D721Med (cell line): ENCODE measurements around the gene TNFRSF13B.
"Not testable (repeated sequence)": the region's sequence is repeated elsewhere in the genome, so short reads cannot be mapped to it uniquely, and the experiment has no call there.

ENCODE experiments used
- DNase-seq: peaks from one replicate; pipeline ENCODE4 v3.0.0; 2011; ENCODE audit warnings: low spot score; ENCODE audit not compliant: insufficient read length
- FAIRE-seq: peaks from 2 replicates; lab custom pipeline; 2011; peaks lifted over from hg19 to GRCh38; lab: Jason Lieb, UNC
- CTCF ChIP-seq: IDR thresholded peaks from 2 replicates; pipeline ENCODE4 v1.5.1; 2012; ENCODE audit warnings: mild to moderate bottlenecking, control low read depth; ENCODE audit not compliant: insufficient read depth; ENCODE audit errors: missing control alignments

The TNFRSF13B gene

DNA sequence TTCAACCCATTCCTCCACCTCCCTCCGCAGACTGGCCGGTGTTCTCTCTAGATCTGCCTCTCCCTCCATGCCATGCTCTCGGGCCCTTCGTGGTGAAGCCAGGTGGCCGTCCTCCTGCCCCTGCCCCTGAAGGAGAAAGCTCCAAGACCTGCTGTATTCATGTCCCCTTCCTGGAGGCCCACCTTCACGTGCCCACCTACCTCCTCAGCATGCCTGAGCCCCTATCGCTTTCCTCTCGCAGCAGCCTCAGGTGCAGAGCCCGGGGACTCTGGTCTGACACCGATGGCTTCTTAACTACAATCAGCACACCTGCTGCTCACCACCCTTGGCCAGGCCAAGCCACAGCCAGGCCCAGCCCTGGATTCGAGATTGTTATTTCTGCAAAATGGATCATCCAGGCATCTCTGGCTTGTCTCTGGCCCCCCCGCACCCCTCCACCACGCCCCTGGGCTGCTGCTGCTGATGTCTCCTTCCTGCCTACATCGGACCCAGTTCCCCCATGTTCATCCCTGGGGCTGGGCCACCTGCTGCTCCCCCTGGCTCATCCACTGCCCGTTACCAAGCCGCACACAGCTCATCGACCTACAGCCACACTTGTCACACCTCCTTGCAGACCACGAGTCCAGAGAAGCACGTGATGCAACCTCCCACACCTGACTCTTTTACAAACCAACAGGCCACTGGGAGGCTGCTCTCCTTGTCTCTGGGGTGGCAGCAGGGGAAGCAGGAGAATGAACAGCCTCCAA, 32.5 kb upstream of the TNFRSF13B start:
- DNase-seq (no peak), FAIRE-seq (no peak)
- TF ChIP-seq CTCF: no peak

GRCh38 chr17:17002731-17003715, 31.1 kb upstream of the TNFRSF13B start:
- not testable (repeated sequence) for DNase-seq, FAIRE-seq

- TF ChIP-seq CTCF: peak; percentile 60
- DNase-seq: peak; percentile 72
- no peak for FAIRE-seq
Measured at GRCh38 chr17:17001874-17002520, 30.1 kb upstream of the TNFRSF13B start.

- FAIRE-seq (no peak), DNase-seq (no peak)
- no peak for TF ChIP-seq CTCF
Measured at GRCh38 chr17:17001076-17001777, 29.3 kb upstream of the TNFRSF13B start.

GRCh38 chr17:16999931-17000625, 28.2 kb upstream of the TNFRSF13B start:
- DNase-seq: no peak
- FAIRE-seq: no peak
- no peak for TF ChIP-seq CTCF

GRCh38 chr17:16997514-16998429, 25.9 kb upstream of the TNFRSF13B start:
- no peak for FAIRE-seq

DNA sequence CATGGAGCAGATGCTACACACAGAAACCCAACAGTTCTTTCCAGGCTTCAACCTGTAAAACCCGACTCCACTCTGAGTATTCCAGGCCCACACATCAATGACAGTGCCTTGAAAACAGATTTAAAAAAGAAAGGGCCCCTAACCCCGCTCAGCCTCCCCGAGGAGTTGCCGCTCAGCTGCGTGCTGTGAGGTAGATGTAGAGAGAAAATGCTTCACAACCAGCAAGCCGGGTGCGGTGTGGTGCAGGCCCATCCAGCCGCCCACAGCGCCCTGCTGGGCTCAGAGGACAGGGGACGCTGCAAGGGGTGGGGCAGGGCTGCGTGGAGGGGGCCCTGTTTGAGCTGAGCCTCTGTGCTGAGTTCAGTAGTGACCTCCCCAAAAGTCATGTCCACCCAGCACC, 24.8 kb upstream of the TNFRSF13B start:
- DNase-seq, FAIRE-seq: not testable (repeated sequence)

More at GRCh38 chr17:16997514-16998429, 25.9 kb upstream of the TNFRSF13B start:
- TF ChIP-seq CTCF: no peak
- no peak for DNase-seq
